ENCODE measurements around the gene MIEF1.
"Not testable (repeated sequence)": the region's sequence is repeated elsewhere in the genome, so short reads cannot be mapped to it uniquely, and the experiment has no call there.

The MIEF1 gene

DNA sequence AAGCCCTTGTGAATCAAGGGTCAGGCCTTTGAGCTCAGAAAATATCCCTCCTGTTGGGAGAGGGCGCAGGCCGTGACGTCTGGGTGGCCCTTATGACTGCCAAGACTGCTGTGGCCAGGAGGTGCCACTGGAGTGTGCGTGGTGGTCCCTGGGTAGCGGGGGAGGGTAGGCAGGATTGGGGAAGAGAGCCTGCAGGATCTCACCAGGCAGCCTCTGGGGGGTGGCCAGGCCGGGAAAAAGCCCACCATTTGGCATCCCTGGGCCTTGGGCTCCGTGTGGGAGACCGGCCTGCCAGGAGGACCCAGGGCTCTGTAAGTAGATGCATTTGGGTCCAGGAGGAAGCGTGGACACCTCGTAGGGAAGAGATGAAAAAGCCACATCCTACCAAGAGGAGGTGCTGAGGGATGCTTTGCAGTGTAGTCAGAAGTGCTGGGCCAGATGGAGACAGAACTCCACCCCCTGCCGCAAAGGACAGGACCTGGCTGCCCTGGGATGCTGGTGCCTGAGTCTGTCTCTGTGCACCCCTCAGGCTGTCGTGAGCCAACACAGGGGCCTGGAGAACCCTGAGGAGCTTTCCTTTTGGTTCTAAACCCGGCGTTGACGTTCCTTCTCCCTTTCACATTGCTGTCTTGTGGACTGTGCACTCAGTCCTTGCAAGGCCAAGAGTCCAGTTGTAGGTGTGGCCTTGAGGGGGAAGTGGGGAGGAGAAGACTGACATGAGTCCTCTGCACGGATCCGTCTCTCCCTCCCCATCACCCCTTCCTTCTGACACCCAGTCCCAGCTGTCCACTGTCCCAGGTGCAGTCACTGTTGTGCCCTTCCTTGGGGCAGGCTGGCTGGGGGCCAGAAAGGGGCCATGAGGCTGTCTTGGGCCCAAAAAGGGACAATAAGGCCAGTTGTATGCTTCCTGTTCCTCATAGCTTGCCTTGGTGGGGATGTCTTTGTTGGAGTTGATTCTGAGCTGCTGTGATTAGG, 12.7 kb upstream of the MIEF1 start:
- DNase-seq (ENCODE audit: low read depth in 2 of 2, low spot score in 1 of 2) = no peak

DNA sequence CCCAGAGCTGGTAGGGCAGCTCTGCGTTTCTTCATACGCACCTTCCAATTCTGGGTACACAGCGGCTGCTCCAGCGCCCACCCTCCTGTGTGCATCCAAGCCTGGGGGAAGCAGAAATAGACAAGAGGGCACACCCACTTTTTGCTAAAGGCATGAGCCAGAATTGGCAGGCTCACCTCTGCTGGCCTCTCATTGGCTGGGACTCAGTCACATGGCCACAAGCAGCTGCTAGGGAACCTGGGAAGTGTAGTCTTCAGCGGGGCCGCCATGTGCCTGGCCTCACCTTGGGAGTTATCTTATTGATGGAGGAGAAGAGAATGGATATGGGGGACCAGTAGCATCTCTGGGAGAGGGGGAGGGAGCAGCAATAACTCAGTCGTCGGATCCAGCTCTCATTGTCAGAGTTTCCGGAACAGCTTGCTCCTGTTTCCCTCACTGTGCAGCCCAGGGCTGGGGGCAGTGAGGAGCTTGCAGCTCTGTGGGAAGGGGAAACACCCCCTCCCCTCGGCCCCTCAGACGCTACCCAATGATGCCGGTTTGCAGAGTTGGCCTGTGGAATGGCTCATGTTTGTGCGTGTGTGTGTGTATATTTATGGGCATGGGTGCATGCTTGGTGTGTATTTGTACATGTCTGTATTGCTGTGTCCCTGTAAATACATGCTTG, 11.8 kb upstream of the MIEF1 start:
- DNase-seq (ENCODE audit: low read depth in 2 of 2, low spot score in 1 of 2) = peak in 1 of 2 donors; percentile 60

DNA sequence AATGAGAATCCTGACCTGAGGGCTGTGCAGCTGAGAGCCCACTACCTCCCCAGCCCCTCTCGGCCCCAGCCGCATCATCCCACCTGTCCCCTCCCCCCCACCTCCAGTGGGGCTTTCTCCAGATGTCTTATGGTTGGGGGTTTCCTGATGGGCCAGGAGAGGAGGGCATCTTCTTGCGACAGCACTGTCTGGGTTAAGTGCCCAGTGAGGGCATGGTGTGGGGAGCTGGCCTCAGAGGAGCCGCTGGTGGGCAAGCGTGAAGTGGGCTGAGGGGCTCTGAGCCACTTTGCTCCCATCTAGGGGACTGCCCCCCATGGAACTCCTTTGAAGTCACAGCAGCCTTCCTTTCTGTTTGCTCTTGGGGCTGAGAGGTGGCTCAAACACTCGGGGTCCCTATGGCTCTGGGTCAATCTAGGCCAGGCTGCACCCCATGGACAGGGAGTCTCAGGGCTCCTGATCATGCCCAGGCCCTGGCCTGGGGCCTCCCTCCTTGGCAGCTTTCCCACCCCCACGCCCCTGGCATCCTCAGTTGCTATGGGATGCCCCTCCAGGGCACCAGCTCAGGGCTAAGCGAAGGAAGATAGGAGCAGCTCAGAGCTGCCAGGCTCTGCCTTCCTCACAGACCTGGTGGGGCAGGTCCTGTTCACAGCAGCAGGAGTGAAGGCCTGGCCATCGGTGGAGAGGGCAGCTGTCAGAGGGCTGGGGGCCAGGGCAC, 11.0 kb upstream of the MIEF1 start:
- DNase-seq (ENCODE audit: low read depth in 2 of 2, low spot score in 1 of 2) = no peak

DNA sequence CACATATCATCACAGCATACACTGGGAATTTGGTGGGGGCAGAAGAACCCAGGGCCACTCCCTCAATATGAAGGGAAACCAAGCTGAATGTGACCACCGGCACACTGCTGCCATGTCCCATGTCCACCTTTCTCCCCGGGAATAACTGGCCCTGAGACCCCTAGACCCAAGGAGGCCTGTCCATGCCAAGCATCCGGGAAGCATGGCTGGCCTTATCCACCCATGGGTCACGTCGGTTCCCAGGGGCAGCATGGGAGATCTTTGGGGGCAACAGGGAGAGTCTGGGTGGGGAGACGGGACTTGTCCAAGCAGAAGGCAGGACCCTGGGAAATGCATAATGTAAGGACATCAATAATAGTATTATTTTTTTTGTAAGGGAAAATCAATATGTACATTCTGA, 10.4 kb upstream of the MIEF1 start:
- no peak for DNase-seq (ENCODE audit: low read depth in 2 of 2, low spot score in 1 of 2)

DNA sequence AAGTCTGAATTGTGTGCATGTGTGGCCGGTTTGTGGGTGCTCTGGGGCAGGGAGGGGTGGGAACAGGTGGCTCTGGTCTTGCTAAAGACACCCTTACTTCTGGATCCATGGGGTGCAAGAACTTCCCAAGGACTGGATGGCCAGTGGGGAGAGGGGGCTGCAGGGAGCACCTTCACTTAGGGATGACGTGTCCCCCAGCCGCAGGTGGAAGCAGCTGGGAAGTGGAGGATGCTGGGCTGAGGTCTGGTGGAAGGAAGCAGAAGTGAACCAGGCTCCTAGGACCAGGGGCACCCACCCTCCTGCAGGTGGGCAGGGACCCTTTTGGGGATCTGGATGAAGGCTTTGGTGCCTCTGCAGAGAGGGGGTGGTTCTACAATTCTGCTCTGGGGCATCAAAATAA, 9.9 kb upstream of the MIEF1 start:
- no peak for DNase-seq (ENCODE audit: low read depth in 2 of 2, low spot score in 1 of 2)

DNA sequence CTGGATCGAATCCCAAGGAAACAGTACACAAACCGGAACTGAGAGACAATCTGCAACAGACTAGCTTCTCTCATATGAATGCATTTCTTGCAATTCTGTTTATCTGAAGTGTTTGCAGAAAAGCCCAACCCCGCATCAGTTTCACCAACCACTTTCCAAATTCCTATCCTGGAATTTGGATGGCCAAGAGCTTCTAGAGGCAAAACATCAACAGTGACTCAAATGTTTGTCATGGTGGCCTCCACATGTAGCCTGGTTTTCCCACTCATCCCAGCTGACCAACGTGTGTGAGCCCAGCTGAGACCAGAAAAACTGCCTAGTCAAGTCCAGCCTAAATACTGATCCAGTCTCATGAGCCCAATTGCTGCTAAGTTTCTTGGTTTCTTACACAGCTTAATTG, 8.3 kb upstream of the MIEF1 start:
- DNase-seq (ENCODE audit: low read depth in 2 of 2, low spot score in 1 of 2) = no peak

DNA sequence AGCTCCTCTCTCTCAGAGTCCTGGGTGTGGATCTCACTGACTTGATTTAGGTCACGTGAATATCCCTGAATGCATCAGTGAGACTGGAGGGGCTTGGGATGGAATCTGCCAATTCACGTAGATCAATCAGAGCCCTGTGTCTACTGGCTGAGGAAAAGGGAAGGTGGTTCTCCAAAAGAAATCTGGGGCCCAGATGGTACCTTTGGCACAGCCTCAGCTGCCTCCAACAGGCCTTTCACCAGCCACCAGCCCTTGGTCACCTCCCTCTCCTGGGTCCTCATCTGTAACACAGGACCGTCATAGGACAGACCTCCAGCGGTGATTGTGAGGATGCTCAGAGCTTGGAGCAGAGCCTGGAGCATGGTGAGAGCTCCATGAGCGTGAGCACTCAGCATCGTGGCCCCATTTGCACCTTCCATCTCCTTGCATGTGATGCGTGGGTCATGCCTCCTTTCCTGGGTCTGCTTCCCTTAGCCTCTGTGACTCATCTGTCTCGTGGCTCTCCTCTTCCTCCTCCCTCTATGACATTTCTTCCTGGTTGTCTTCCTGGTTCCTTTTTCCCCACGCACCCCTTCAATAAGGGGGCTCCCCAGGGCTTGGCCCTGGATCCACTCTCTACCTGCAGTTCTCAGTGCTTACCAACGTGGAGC, 7.5 kb upstream of the MIEF1 start:
- DNase-seq (ENCODE audit: low read depth in 2 of 2, low spot score in 1 of 2) = no peak

DNA sequence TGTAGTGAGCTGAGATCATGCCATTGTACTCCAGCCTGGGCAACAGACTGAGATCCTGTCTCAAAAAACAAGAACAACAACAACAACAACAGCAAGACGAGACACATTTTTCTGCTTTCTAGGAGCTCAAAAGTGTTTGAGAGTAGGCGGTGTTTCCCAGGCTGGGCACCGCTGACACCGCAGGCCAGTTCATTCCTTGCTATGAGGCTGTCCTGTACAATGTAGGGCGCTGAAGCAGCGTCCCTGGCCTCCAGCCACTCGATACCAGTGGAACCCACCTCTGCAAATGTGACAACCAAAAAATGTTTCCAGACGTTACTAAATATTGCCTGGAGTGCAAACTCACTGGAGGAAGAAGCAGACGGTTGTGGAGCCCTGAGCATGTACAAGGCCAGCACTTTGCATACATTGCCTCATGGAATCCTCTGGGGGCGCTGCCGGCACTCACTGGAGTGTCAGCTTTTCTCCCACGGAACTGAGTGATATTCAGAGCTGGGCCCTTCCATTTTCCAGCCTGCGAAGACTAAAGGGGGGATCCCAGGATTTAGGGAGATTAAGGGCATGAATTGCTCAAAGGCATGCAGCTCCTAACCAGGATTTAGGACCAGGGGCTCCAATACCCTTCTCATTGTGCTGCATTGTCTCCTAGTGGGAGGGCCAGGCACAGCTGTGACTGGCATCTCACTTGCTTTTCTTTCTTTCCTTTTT, 5.8 kb upstream of the MIEF1 start:
- DNase-seq (ENCODE audit: low read depth in 2 of 2, low spot score in 1 of 2) = no peak

DNA sequence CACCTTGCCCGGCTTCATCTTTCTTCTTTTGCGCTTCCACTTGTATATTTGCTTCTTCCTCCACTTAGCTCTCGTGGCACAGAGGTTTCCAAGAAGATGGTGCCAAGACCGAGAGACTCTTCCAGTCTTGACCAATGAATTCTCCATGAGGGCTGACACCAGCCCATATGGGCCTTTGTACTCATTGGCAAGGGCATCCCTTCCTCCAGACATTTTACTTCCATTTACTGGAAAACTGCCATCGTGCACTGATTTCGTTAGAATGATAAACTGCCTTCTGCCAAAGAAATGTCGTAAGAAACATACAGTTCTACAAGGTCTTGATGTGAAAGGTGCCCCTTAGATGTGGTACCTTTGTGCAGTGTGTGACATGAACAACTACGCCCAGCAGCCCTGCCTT, 4.7 kb upstream of the MIEF1 start:
- DNase-seq (ENCODE audit: low read depth in 2 of 2, low spot score in 1 of 2) = no peak

DNA sequence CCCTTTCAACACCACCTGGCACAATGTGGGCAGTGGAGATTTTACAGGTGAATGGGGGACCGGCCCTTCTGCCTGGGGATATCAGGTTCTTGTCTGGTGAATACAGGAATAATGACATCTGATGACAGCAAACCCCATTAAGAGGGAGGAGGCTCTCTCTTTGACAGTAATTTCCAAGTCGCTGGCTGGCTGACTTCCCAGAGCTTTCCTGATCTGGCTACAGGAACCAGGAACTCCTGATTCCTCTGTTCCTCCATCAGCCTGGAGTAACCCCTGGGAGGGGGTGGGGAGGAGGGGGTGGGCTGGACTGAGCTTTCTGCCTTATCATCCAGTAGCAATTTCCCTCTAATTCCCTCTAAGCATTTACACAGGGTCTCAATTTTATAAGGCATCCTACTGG, 3.7 kb upstream of the MIEF1 start:
- no peak for DNase-seq (ENCODE audit: low read depth in 2 of 2, low spot score in 1 of 2)

DNA sequence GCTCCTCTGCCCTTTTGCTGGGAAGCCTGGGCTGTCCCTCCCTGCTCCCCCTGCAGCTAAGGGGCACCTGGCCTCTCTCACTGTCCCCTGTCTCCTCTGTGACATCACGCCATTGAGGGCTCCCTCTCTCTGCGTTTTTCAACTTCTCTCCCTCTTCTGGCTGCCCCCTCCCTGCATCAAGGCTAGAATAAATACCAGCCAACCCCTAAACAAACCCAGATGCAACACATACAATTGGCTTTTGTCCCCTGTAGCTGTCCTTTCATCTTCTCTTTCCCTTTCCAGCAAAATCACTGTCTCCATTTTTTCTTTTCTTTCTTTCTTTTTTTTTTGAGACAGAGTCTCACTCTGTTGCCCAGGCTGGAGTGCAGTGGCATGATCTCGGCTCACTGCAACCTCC, 3.3 kb upstream of the MIEF1 start:
- no peak for DNase-seq (ENCODE audit: low read depth in 2 of 2, low spot score in 1 of 2)

DNA sequence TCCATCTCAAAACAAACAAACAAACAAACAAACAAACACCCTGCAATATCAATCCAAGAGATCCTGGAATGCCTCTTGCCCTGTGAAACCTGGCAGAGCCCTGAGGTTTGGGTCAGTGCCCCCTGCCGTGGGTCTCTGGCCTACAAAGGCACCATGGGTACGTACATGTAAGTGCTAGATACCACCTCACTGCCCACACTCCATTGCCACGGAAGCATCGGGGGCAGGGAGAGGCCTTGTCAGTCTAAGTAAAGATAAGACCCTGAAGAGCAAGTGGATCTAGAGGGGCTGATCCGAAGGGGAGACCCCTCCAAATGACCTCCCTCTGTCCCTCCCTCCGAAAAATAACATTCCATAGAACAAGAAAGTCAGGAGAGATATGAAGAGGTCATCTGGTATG, 2.0 kb upstream of the MIEF1 start:
- no peak for DNase-seq (ENCODE audit: low read depth in 2 of 2, low spot score in 1 of 2)

DNA sequence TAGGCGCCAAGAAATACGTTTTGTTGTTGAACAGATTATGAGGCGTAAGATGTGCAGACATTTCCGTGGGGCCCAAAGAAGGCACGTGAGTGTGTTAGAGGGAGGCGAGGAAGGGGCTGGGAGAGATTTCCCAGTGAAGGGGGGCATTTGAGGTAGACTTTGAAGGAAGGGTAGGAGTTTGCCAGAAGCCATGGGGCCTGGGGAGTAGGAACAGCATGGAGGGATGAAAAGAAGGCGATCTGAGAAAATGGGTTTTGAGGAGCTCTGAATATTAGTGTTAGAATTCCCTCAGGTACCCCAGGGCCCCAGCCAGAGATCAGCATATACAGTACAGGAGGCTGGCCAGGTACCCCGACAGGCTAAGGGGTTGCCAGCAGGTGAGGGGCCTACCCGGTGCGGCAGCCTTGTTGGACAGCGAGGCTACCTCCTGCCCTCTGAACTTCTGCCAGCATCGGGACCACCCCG, 414 bp upstream of the MIEF1 start:
- DNase-seq (ENCODE audit: low read depth in 2 of 2, low spot score in 1 of 2) = no peak

DNA sequence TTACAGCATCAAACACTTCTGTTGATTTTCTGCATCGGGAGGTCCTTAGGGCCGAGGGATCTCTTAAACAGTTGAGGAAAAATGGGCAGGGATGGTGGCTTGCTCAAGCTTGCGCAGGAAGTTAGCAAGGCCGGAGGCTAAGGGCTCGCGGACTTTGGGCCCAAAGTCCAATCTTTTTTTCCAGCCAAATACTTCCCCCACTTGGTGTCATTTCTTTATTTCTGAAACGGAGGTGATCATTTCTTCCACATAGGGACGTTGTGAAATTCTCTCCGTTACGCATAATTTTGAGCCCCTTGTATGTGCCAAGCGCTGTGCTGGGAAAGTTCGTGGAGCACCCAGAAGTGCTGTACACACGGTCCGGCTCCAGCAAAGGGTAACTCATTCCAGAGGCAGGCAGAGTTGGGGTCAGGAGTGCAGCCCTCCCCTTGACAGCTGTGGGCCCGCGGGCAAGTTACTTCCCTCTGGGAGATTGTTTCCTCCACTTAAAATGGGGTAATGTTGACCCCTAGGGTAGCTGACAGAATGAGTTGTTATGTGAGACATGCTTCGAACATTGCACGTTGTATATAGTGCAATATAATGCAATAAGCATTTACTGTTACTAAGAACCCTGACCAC, 809 bp downstream of the MIEF1 start:
- no peak for DNase-seq (ENCODE audit: low read depth in 2 of 2, low spot score in 1 of 2)

DNA sequence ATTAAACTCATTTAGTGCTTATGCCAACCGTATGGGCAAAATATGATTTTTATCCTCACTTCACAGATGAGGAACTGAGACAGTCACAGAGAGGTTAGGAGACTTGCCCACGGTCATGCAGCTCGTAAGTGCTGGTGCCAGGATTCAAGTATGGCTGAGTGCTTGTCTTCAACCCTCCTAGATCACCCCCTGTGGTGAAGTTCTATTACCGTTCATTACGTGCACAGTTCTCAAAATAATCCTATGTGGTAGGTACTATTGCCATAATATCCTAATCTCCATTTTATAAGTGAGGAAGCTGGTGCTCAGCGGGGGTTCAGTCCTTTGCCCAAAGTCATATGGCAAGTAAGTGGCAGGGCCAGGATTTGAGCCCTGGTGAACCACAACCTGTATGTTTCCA, 1.5 kb downstream of the MIEF1 start:
- no peak for DNase-seq (ENCODE audit: low read depth in 2 of 2, low spot score in 1 of 2)

DNA sequence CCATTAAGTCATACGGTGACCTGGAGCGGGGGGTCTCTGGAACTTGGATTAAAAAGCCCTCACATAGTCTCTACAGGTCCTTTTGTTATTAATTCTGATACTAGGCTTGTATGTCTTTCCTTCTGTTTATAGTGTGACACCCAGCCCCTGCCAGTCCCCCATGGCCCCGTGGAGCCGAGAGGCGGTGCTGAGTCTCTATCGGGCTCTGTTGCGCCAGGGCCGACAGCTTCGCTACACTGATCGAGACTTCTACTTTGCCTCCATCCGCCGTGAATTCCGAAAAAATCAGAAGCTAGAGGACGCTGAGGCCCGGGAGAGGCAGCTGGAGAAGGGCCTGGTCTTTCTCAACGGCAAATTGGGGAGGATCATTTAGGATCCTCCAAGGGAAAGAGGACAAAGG, 2.0 kb downstream of the MIEF1 start:
- no peak for DNase-seq (ENCODE audit: low read depth in 2 of 2, low spot score in 1 of 2)

DNA sequence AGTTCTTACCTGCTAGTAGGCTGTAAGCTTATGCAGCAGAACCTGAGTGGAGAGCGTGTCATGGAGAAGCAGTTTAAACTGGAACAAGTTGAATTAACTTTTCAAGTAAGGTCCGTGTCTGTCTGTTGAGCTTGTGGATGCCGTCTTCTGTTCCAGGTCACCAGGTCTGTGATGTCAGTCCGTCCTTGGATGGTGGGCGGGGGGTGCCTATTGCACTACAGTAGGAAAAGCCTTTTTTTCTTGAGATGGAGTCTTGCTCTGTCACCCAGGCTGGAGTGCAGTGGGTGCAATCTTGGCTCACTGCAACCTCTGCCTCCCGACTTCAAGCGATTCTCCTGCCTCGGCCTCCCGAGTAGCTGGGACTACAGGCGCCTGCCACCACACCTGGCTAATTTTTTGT, 4.9 kb downstream of the MIEF1 start:
- not testable (repeated sequence) for DNase-seq (ENCODE audit: low read depth in 2 of 2, low spot score in 1 of 2)

DNA sequence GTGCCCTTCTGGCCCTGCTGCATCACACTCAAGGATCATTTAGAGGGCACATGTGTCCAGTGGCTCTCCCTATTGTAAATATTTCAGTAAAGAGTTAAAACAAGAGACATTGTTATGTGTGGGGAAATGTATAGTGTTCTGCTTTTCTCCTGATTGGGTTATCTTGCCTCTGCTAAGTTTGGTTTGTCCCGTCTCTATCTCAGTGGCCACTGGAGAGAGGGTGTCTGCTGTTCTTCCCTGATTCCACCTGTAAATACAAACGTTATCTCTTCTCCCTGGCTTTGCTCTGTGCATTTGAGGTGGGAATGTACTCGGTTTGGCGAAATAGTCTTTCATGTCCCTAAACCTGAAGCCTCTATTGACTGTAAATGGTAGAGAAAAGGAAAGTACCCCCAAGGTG, 6.3 kb downstream of the MIEF1 start:
- DNase-seq (ENCODE audit: low read depth in 2 of 2, low spot score in 1 of 2) = no peak

DNA sequence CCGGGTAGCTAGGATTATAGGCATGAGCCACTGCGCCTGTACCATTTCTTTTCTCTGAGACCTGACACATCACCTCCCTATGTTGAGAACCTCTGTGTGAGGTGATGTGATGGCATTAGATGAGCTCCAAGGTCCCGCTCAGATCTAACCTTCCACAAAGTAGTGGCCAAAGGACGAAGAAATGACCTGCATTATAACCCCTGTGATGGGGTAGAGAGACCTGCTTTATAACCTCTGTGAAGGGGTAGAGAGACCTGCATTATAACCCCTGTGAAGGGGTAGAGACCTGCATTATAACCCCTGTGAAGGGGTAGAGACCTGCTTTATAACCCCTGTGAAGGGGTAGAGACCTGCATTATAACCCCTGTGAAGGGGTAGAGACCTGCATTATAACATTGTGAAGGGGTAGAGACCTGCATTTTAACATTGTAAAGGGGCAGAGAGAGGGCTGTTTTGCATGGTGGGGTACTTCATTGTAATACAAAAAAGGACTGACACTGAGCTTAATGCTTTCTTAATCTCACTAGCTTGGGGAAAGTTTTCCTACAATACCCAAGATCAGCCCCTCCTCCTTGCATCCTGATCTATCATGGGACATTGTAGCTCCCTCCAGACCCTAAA, 8.5 kb downstream of the MIEF1 start:
- no peak for DNase-seq (ENCODE audit: low read depth in 2 of 2, low spot score in 1 of 2)

DNA sequence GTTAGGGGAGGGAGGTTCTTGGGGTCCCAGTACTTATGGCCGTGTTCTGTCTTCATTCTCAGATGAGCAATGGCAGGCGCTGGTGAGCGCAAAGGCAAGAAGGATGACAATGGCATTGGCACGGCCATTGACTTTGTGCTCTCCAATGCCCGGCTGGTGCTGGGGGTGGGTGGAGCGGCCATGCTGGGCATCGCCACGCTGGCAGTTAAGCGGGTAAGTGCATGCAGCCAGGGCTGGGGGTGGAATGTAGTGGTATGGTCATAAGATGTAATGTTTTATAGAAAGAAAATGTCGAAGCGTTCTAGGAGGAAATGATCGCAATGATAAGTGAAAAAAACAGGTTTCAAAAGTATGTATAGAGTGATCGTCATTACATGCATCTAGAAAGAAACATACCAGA, 9.1 kb downstream of the MIEF1 start:
- no peak for DNase-seq (ENCODE audit: low read depth in 2 of 2, low spot score in 1 of 2)

Measured in stimulated activated CD8-positive, alpha-beta memory T cell treated with anti-CD3 and anti-CD28 coated beads, Interleukin-4, amount 100 ng/mL, for 1 hour (primary cell).